Heart right ventricle (tissue), 16 donors: ENCODE data around the gene PIWIL4. TPM values are rescaled to one million over a fixed set of nuclear protein-coding genes. Genes with fewer than 3 reads are reported as not detected.

ENCODE experiments used
- ATAC-seq, 8 donors: fragments of 200-7000 bp; cut with Tn5 transposase; one replicate each; pipeline ENCODE4 v1.9.1; 2020; ENCODE audit warnings: mild to moderate bottlenecking in 8 of 8, moderate library complexity in 8 of 8, moderate number of reproducible peaks in 1 of 8
- DNase-seq, 2 donors: peaks; one replicate each; pipeline ENCODE4 v3.0.0-alpha.2; 2020
- H3K27ac ChIP-seq, 10 donors: fragments of 200-600 bp; sonication (generic) in 2 of 10; one replicate each; pipeline versions ENCODE4 v1.5.0 to v1.8.0; 2020 to 2022; ENCODE audit warnings: mild to moderate bottlenecking in 3 of 10
- H3K27me3 ChIP-seq, 7 donors: fragments of 200-600 bp; one replicate each; pipeline ENCODE4 v1.8.0; 2021 to 2022; ENCODE audit warnings: mild to moderate bottlenecking in 2 of 7
- H3K36me3 ChIP-seq, 9 donors: fragments of 200-600 bp; sonication (generic) in 1 of 9; one replicate each; pipeline versions ENCODE4 v1.5.0 to v1.8.0; 2020 to 2022; ENCODE audit warnings: mild to moderate bottlenecking in 2 of 9
- H3K4me1 ChIP-seq, 9 donors: fragments of 200-600 bp; sonication (generic) in 1 of 9; one replicate each; pipeline versions ENCODE4 v1.5.0 to v1.8.0; 2020 to 2022; ENCODE audit warnings: mild to moderate bottlenecking in 4 of 9
- H3K4me3 ChIP-seq, 10 donors: fragments of 200-600 bp; sonication (generic) in 2 of 10; one replicate each; pipeline versions ENCODE4 v1.5.0 to v1.8.0; 2020 to 2022; ENCODE audit warnings: mild to moderate bottlenecking in 7 of 10, moderate library complexity in 2 of 10
- H3K9me3 ChIP-seq, 11 donors: fragments of 200-600 bp in 10 of 11; sonication (generic) in 2 of 11; one replicate each; pipeline versions ENCODE4 v1.5.0 to v1.8.0; 2013 to 2022; ENCODE audit warnings: mild to moderate bottlenecking in 2 of 11, control low read depth in 1 of 11, moderate library complexity in 1 of 11
- CTCF ChIP-seq, 9 donors: fragments of 200-600 bp; sonication (generic) in 2 of 9; IDR thresholded peaks; one replicate each; pipeline versions ENCODE4 v1.5.0 to v1.8.0; 2021 to 2022; ENCODE audit warnings: antibody characterized with exemption in 9 of 9, mild to moderate bottlenecking in 5 of 9, moderate library complexity in 1 of 9
- WGBS, 2 donors: extraction: QIAGEN DNeasy Blood & Tissue Kit; methylation state at CpG; one replicate each; pipeline ENCODE4 v1.1.7; 2013; ENCODE audit warnings: inconsistent platforms in 1 of 2; 5-methylcytosine and 5-hydroxymethylcytosine counted together
- intact Hi-C, 10 donors: fragments of 100-400 bp; cut with DNase I; formaldehyde crosslinking; loops; one replicate each; pipeline versions ENCODE4 v1.11.1 to v1.14.2; 2022
- polyA plus RNA-seq, 2 donors: library from polyadenylated mRNA; stranded (reverse); fragments of 200-250 nt; gene quantifications; one replicate each; pipeline ENCODE4 v1.2.3, GENCODE V29; 2013
- total RNA-seq, 10 donors: library from RNA; stranded (reverse); fragmentation: NEBNext Ultra II Directional in 3 of 10; extraction: Animal tissue kit (Norgen Biotek cat#: 25700) in 3 of 10; gene quantifications; one replicate each; pipeline versions ENCODE4 v1.2.1 to v1.2.4, GENCODE V29; 2021 to 2023
- donor health status: Arrhythmogenic right ventricular cardiomyopathy.
- donor health status: ischemic (EF 13 %, LVEDD 7.1; RV severe dilation, severe dysfunction).
- donor health status: healthy with polysubstance abuse.
- donor health status: DM: no; HTN: yes; CAD: no.
- donor health status: DM: no; HTN: no; CAD: no.
- donor health status: ischemic (EF 25% LVEDD 6.9; RV normal size, moderate dysfunction).
- donor health status: ischemic (EF 25% LVEDD 5.7; RV mildly dilated, moderate dysfunction).
- donor health status: healthy.
- donor health status: DM: yes; HTN: yes; CAD: no.
- donor health status: Ischemic cardiomyopathy.
- donor health status: ischemic (EF 35%, LVEDD 5.7; RV mildly dilated, moderate dysfunction).
- donor health status: nonischemic (EF 11% LVEDD 7.7; RV severe dilation, severe dysfunction).
- donor health status: DM: yes; HTN: yes; CAD: no.
- donor health status: PGD.
- donor health status: ischemic (EF 29% LVEDD 5.4; RV normal size, mild dysfunction).
- donor health status: nonischemic (EF 23%, LVEDD 6.1; RV moderate dilation, normal function).

Gene PIWIL4
- total and polyA plus RNA-seq, 12 donors: 0.37 to 2.6 (median 1.3) TPM

DNA sequence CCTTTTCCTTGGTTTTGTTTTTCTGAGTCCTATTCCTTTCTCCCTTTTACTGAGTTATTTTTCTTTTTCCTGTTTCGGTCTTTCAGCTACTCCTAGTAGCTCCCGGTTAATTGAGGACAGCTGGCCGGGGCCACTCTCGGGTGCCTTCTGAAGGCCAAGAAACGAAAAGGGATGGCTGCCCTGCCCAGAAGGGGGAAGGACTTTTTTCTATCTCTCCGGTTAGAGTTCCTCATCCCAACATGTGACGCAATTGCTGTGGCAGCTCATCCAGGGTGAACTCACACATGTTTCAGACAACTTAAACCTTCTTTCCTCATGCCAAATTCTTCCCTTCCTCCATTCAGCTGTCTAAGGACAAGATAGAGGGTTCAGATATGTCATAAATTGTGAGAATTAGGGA lies 83.6 kb downstream of the PIWIL4 start:
- peak in 7 of 8 donors; percentile 67 to 85 (median 83) for ATAC-seq
- TF ChIP-seq CTCF (IDR thresholded peaks at IDR 0.05): no peak

GRCh38 chr11:94652735-94653284 lies 85.6 kb downstream of the PIWIL4 start:
- ATAC-seq (no peak), DNase-seq (no peak)
- peaks cover 0 to 21% (median 11%) of the 10 kb centered on the region in 9 donors for H3K4me1 ChIP-seq
- WGBS, 2 donors: 93% methylated on average over 6 of the region's 6 CpGs
- no peaks in the 10 kb centered on the region for H3K36me3 ChIP-seq
- intact Hi-C loops: loop anchor here in 1 of 10 donors (10.0 kb wide), 1 partner anchor 72 kb away; no protein-coding TSS in a partner anchor
- H3K27ac ChIP-seq: no peak overlapping the region
- H3K9me3 ChIP-seq: no peaks in the 10 kb centered on the region
- H3K4me3 ChIP-seq: no peak overlapping the region
- TF ChIP-seq CTCF (IDR thresholded peaks at IDR 0.05): no peak
- no peaks in the 10 kb centered on the region for H3K27me3 ChIP-seq

More for the DNA sequence above, 83.6 kb downstream of the PIWIL4 start:
- no peaks in the 10 kb centered on the region for H3K27me3 ChIP-seq
- H3K27ac ChIP-seq: peak overlapping the region in 6 of 10 donors; percentile 36 to 61 (median 44)
- H3K36me3 ChIP-seq: no peaks in the 10 kb centered on the region
- peak; percentile 62 to 70 for DNase-seq
- H3K9me3 ChIP-seq: no peaks in the 10 kb centered on the region
- WGBS, 2 donors: 34 to 57% methylated on average over 7 of the region's 7 CpGs
- peaks cover 0 to 21% (median 8%) of the 10 kb centered on the region in 9 donors for H3K4me1 ChIP-seq
- no peak overlapping the region for H3K4me3 ChIP-seq
- intact Hi-C loops: loop anchor here in 1 of 10 donors (10.0 kb wide), 1 partner anchor 74 kb away; no protein-coding TSS in a partner anchor

DNA sequence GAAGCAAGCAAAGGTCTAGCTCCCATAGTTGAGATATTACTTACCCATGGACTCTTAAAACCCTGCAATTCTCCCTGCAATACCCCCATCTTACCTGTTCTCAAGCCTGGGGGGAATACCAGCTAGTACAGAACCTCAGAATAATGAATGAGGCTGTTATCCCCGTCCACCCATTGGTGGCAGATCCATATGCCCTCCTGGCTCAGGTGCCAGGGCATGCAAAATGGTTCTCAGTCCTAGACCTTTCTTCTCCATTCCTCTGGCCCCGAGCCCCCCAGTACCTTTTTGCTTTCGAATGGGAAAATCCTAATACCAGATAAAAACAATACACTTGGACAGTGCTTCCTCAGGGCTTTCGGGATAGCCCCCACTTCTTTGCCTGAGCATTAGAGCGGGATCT lies 86.4 kb downstream of the PIWIL4 start:
- Histone ChIP-seq H3K4me1 (peaks cover 0 to 22% (median 11%) of the 10 kb centered on the region in 9 donors), H3K4me3 (no peak overlapping the region), H3K27ac (no peak overlapping the region), H3K36me3 (no peaks in the 10 kb centered on the region), H3K9me3 (no peaks in the 10 kb centered on the region), H3K27me3 (no peaks in the 10 kb centered on the region)
- TF ChIP-seq CTCF (IDR thresholded peaks at IDR 0.05): no peak
- no peak for DNase-seq
- intact Hi-C loops: loop anchor here in 1 of 10 donors (10.0 kb wide), 1 partner anchor 71 kb away; no protein-coding TSS in a partner anchor
- WGBS, 2 donors: 89 to 95% methylated on average over 5 of the region's 5 CpGs
- no peak for ATAC-seq

- Histone ChIP-seq H3K36me3 (no peaks in the 10 kb centered on the region), H3K27me3 (no peaks in the 10 kb centered on the region), H3K4me1 (peaks cover 0 to 27% (median 13%) of the 10 kb centered on the region in 9 donors), H3K27ac (no peak overlapping the region), H3K4me3 (no peak overlapping the region), H3K9me3 (no peaks in the 10 kb centered on the region)
- no peak for DNase-seq
- ATAC-seq: no peak
- intact Hi-C loops: loop anchor here in 1 of 10 donors (10.0 kb wide), 1 partner anchor 71 kb away; no protein-coding TSS in a partner anchor
- WGBS, 2 donors: 93 to 96% methylated on average over 7 of the region's 7 CpGs
- no peak for TF ChIP-seq CTCF (IDR thresholded peaks at IDR 0.05)
Measured at GRCh38 chr11:94654201-94654600, 87.0 kb downstream of the PIWIL4 start.
